HepG2 (cell line): ENCODE measurements around the gene OR2AT4. TPM values are rescaled to one million over a fixed set of nuclear protein-coding genes. Genes with fewer than 3 reads are reported as not detected.

Source experiments
- ATAC-seq: fragments of 200-7000 bp; cut with Tn5 transposase; 3 replicates; pipeline ENCODE4 v1.9.1; 2020; ENCODE audit warnings: mild to moderate bottlenecking, moderate library complexity
- BruUV-seq: library from RNA; stranded (reverse); fragments of 400-500 nt; replicated peaks from 2 replicates; lab custom pipeline; 2021; lab: Mats Ljungman, UMichigan
- CTCF ChIA-PET: fragments of 300-600 bp; formaldehyde crosslinking; extraction: SDS; loops from one replicate; lab custom pipeline; 2021; ENCODE audit warnings: low total read pairs, inconsistent platforms, low intra/inter-chr PET ratio; lab: Yijun Ruan, JAX
- POLR2A ChIA-PET: fragments of 350-600 bp; sonication (Branson Sonifier 250); formaldehyde crosslinking; loops from one replicate; lab custom pipeline; 2020; ENCODE audit warnings: antibody characterized with exemption, inconsistent platforms; lab: Yijun Ruan, JAX
- DNase-seq: peaks from one replicate; pipeline ENCODE4 v3.0.0-alpha.2; 2015; ENCODE audit warnings: low spot score
- FAIRE-seq: peaks from 3 replicates; lab custom pipeline; 2011; peaks lifted over from hg19 to GRCh38; lab: Jason Lieb, UNC
- H2AFZ ChIP-seq: one replicate; pipeline ENCODE4 v1.6.1; 2011; ENCODE audit warnings: low read length, inconsistent platforms
- H3K27ac ChIP-seq: fragments of 300-600 bp; 3 replicates; pipeline ENCODE4 v1.8.0; 2011; ENCODE audit warnings: mixed run types, mild to moderate bottlenecking, mixed read lengths, low read length, inconsistent platforms; ENCODE audit not compliant: insufficient read depth; ENCODE audit errors: extremely low read length
- H3K27me3 ChIP-seq, 2 experiments: fragments of 200-600 bp in 1 of 2; 2 replicates in 1 of 2; 3 replicates in 1 of 2; pipeline versions ENCODE4 v1.6.0 to v1.8.0; 2011; ENCODE audit warnings: low read length in 2 of 2, mild to moderate bottlenecking in 2 of 2, moderate library complexity in 2 of 2, inconsistent platforms in 1 of 2; ENCODE audit not compliant: insufficient read depth in 2 of 2, control insufficient read depth in 1 of 2
- H3K36me3 ChIP-seq, 2 experiments: fragments of 200-600 bp in 1 of 2; replicated peaks in 1 of 2; 2 replicates in 1 of 2; 3 replicates in 1 of 2; pipeline versions ENCODE4 v1.5.1 to v1.8.0; 2011; ENCODE audit warnings: low read length in 2 of 2, inconsistent platforms in 1 of 2; ENCODE audit not compliant: insufficient read depth in 2 of 2, control insufficient read depth in 1 of 2
- H3K4me1 ChIP-seq: 2 replicates; pipeline ENCODE4 v1.5.1; 2012; ENCODE audit warnings: low read length, inconsistent platforms; ENCODE audit not compliant: insufficient read depth
- H3K4me2 ChIP-seq: 2 replicates; pipeline ENCODE4 v1.6.0; 2011; ENCODE audit warnings: low read depth, low read length, inconsistent platforms
- H3K4me3 ChIP-seq, 3 experiments: fragments of 200-600 bp in 1 of 3; sonication (generic), shearing (Covaris generic) in 1 of 3; replicated peaks in 1 of 3; 2 replicates each; pipeline ENCODE4 v1.5.1; 2011 to 2016; ENCODE audit warnings: low read length in 3 of 3, inconsistent platforms in 2 of 3, low read depth in 2 of 3, mild to moderate bottlenecking in 2 of 3, control low read depth in 1 of 3, mixed read lengths in 1 of 3; ENCODE audit not compliant: insufficient read depth in 1 of 3
- H3K79me2 ChIP-seq: one replicate; pipeline ENCODE4 v1.6.1; 2011; ENCODE audit warnings: low read length, inconsistent platforms; ENCODE audit not compliant: insufficient read depth
- H3K9ac ChIP-seq: 2 replicates; pipeline ENCODE4 v1.6.0; 2011; ENCODE audit warnings: mild to moderate bottlenecking, low read depth, low read length, inconsistent platforms; ENCODE audit not compliant: insufficient read depth
- H3K9me3 ChIP-seq: 2 replicates; pipeline ENCODE4 v1.5.1; 2012; ENCODE audit warnings: mild to moderate bottlenecking, low read length
- H4K20me1 ChIP-seq: 2 replicates; pipeline ENCODE4 v1.6.0; 2011; ENCODE audit warnings: inconsistent platforms, mild to moderate bottlenecking, low read length, moderate library complexity; ENCODE audit not compliant: insufficient read depth
- ARID5B ChIP-seq: IDR thresholded peaks from 2 replicates; pipeline ENCODE4 v1.4.0; 2020; ENCODE audit warnings: mild to moderate bottlenecking, missing genetic modification reagents
- ATF5 ChIP-seq: sonication (generic); formaldehyde crosslinking; IDR thresholded peaks from 2 replicates; pipeline ENCODE4 v1.4.0; 2020; ENCODE audit warnings: mild to moderate bottlenecking, low read depth, missing genetic modification reagents
- CREB3 ChIP-seq: sonication (generic); formaldehyde crosslinking; IDR thresholded peaks from 2 replicates; pipeline ENCODE4 v1.5.0; 2020; ENCODE audit warnings: missing genetic modification reagents
- GATA4 ChIP-seq: sonication (generic); IDR thresholded peaks from 2 replicates; pipeline ENCODE4 v1.6.1; 2016; ENCODE audit warnings: antibody characterized with exemption, low read depth, borderline replicate concordance
- IRF2 ChIP-seq: IDR thresholded peaks from 2 replicates; pipeline ENCODE4 v1.6.1; 2018; ENCODE audit warnings: missing genetic modification reagents, missing compliant biosample characterization
- MYC ChIP-seq: sonication (generic); formaldehyde crosslinking; IDR thresholded peaks from 2 replicates; pipeline ENCODE4 v1.9.0; 2021; ENCODE audit warnings: missing genetic modification reagents, borderline replicate concordance
- RCOR2 ChIP-seq: IDR thresholded peaks from 2 replicates; pipeline ENCODE4 v1.6.1; 2016; ENCODE audit warnings: missing biosample characterization, missing genetic modification reagents
- SMYD3 ChIP-seq: sonication (generic); formaldehyde crosslinking; IDR thresholded peaks from 2 replicates; pipeline ENCODE4 v1.8.1; 2023; ENCODE audit warnings: mild to moderate bottlenecking, missing genetic modification reagents
- TCF12 ChIP-seq, 2 experiments: fragments of 450-650 bp in 1 of 2; sonication (generic) in 1 of 2; formaldehyde crosslinking in 1 of 2; IDR thresholded peaks; 2 replicates each; pipeline versions ENCODE4 v1.6.1 to v1.8.0; 2017 to 2022; ENCODE audit warnings: antibody characterized with exemption in 1 of 2, mild to moderate bottlenecking in 1 of 2, missing genetic modification reagents in 1 of 2, moderate library complexity in 1 of 2
- TOPORS ChIP-seq: sonication (generic); formaldehyde crosslinking; IDR thresholded peaks from 2 replicates; pipeline ENCODE4 v1.8.0; 2023; ENCODE audit warnings: mild to moderate bottlenecking, missing genetic modification reagents
- ZKSCAN5 ChIP-seq: sonication (generic); formaldehyde crosslinking; IDR thresholded peaks from 2 replicates; pipeline ENCODE4 v1.5.1; 2020; ENCODE audit warnings: mild to moderate bottlenecking, missing genetic modification reagents
- ZNF747 ChIP-seq: sonication (generic); formaldehyde crosslinking; IDR thresholded peaks from 2 replicates; pipeline ENCODE4 v1.8.1; 2023; ENCODE audit warnings: missing genetic modification reagents, mild to moderate bottlenecking, borderline replicate concordance
- ZSCAN22 ChIP-seq: sonication (generic); formaldehyde crosslinking; IDR thresholded peaks from 2 replicates; pipeline ENCODE4 v1.4.0; 2020; ENCODE audit warnings: mild to moderate bottlenecking, missing genetic modification reagents
- WGBS: methylation state at CpG from one replicate; pipeline ENCODE4 v1.1.6; 2017; ENCODE audit warnings: low lambda C conversion rate; 5-methylcytosine and 5-hydroxymethylcytosine counted together
- in situ Hi-C: cut with HindIII; loops from 2 replicates; pipeline ENCODE4 v1.10.0; 2017; ENCODE audit warnings: low pct_unique_long_range_greater_than_20kb; ENCODE audit not compliant: extremely low pct_ligation_motif_present
- intact Hi-C: fragments of 100-400 bp; cut with micrococcal nuclease; formaldehyde crosslinking; loops from one replicate; pipeline ENCODE4 v1.10.0; 2022; ENCODE audit not compliant: unreplicated experiment
- polyA plus RNA-seq, 8 experiments: library from polyadenylated mRNA; depleted of rRNA in 3 of 8; stranded (reverse) in 7 of 8; unstranded in 1 of 8; fragments of >200 nt; fragmentation: Illumina TruSeq in 4 of 8; extraction: Trizol in 4 of 8; gene quantifications; 2 replicates each; pipeline versions ENCODE4 v1.2.1 to v1.2.3, GENCODE V29; 2011 to 2016; ENCODE audit warnings: low read depth in 4 of 8, missing spikeins in 1 of 8, mixed read lengths in 1 of 8; ENCODE audit not compliant: insufficient read depth in 1 of 8
- total RNA-seq, 5 experiments: library from RNA; depleted of rRNA; stranded (reverse); fragments of >200 nt; fragmentation: Illumina TruSeq; extraction: Trizol; gene quantifications; 2 replicates each; pipeline ENCODE4 v1.2.3, GENCODE V29; 2016; ENCODE audit warnings: low read depth in 1 of 5
- TF ChIP-seq, protein P1 (sequence below): sonication (generic); formaldehyde crosslinking; conservative IDR thresholded peaks from 2 replicates; pipeline ENCODE4 v1.8.0; 2022; ENCODE audit warnings: missing genetic modification reagents

Gene OR2AT4
- total and polyA plus RNA-seq, 2 of the 13 experiments (the other 11 are each of a cell fraction or from before 2014, with no cell fraction given) = not detected

- H3K27ac ChIP-seq = no peak overlapping the region
- ChIA-PET CTCF (interaction anchor here (6.5 to 7.6 kb wide), 3 partner anchors 61 to 106 kb away, joined by 43 to 173 read pairs (median 72); partner anchors contain the start of gene TPBGL), POLR2A (interaction anchor here (0.8 to 8.6 kb wide), 10 partner anchors 9 to 194 kb away, joined by 3 to 163 read pairs (median 4); partner anchors contain the start of genes SPCS2 and XRRA1)
- no peaks in the 10 kb centered on the region for H4K20me1 ChIP-seq
- no peak overlapping the region for H2AFZ ChIP-seq
- in situ Hi-C loops = loop anchor here (5.0 kb wide), 1 partner anchor 104 kb away; no protein-coding TSS in a partner anchor
- no peak overlapping the region for H3K9ac ChIP-seq
- peak; percentile 72 for DNase-seq
- intact Hi-C loops = loop anchor here (5.0 kb wide), 1 partner anchor 111 kb away; no protein-coding TSS in a partner anchor
- H3K36me3 ChIP-seq = no peaks in the 10 kb centered on the region
- no TSS peak for BruUV-seq
- no peaks in the 10 kb centered on the region for H3K9me3 ChIP-seq
- peaks cover 55% of the 10 kb centered on the region for H3K4me1 ChIP-seq
- FAIRE-seq = no peak
- ATAC-seq = peak; percentile 52
- H3K4me2 ChIP-seq = no peak overlapping the region
- 52% methylated on average over 7 of the region's 10 CpGs for whole genome bisulfite sequencing
- H3K27me3 ChIP-seq = peaks cover 1 to 6% of the 10 kb centered on the region in 2 experiments; a peak in 2 of 5 replicates
- H3K79me2 ChIP-seq = no peaks in the 10 kb centered on the region
- no peak overlapping the region for H3K4me3 ChIP-seq
- TF ChIP-seq, protein P1, sequence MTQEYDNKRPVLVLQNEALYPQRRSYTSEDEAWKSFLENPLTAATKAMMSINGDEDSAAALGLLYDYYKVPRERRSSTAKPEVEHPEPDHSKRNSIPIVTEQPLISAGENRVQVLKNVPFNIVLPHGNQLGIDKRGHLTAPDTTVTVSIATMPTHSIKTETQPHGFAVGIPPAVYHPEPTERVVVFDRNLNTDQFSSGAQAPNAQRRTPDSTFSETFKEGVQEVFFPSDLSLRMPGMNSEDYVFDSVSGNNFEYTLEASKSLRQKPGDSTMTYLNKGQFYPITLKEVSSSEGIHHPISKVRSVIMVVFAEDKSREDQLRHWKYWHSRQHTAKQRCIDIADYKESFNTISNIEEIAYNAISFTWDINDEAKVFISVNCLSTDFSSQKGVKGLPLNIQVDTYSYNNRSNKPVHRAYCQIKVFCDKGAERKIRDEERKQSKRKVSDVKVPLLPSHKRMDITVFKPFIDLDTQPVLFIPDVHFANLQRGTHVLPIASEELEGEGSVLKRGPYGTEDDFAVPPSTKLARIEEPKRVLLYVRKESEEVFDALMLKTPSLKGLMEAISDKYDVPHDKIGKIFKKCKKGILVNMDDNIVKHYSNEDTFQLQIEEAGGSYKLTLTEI = no peak
- TF ChIP-seq ARID5B (CRISPR knock-in tag) (peak; percentile 53), MYC (peak; percentile 65), TCF12 (IDR thresholded peaks at IDR 0.05) (no peak), TCF12 (CRISPR knock-in tag; IDR thresholded peaks at IDR 0.05) (no peak), ZKSCAN5 (CRISPR knock-in tag) (no peak), ZNF747 (CRISPR knock-in tag) (no peak), ZSCAN22 (no peak), RCOR2 (CRISPR knock-in tag) (no peak), IRF2 (CRISPR knock-in tag) (no peak), CREB3 (CRISPR knock-in tag) (no peak), SMYD3 (CRISPR knock-in tag) (no peak), TOPORS (CRISPR knock-in tag) (no peak), GATA4 (no peak), ATF5 (CRISPR knock-in tag) (no peak)
These were observed 46.2 kb upstream of the OR2AT4 start for GRCh38 chr11:75142714-75143419.
